ENCODE data around the gene IDH1.

DNA sequence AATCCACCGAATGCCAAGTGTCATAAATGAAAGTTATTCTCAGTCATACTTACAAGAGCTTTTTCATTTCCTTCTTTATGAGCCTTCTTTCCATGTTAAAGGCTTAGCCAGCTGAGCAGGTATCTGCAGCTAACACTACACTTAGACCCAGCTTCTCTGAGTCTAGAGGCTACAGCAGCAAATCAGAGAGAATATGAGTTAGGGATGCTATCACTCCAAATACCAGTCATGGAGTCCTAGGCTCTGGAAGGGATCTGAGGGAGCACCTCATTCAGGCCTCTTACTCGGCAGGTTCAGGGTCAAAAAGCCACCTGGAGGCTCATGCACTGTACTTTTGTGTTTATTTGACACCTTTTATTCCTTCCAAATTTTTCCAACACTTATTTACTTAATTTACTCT lies 68.0 kb downstream of the IDH1 start:
- TF ChIP-seq EZH2phosphoT487 (IDR thresholded peaks at IDR 0.05; ENCODE audit: borderline replicate concordance, low read length) (no peak), EZH2 (IDR thresholded peaks at IDR 0.05; ENCODE audit: low read length, unreplicated experiment) (no peak)
